Ramos (cell line): Measurements from ENCODE around the gene ABTB2.

Experiments
- in situ Hi-C: fragments of 300-500 bp; cut with MboI; formaldehyde crosslinking; loops from one replicate; pipeline ENCODE4 v1.14.3; 2022; ENCODE audit warnings: low sequenced_read_pairs; ENCODE audit not compliant: unreplicated experiment

The ABTB2 gene

DNA sequence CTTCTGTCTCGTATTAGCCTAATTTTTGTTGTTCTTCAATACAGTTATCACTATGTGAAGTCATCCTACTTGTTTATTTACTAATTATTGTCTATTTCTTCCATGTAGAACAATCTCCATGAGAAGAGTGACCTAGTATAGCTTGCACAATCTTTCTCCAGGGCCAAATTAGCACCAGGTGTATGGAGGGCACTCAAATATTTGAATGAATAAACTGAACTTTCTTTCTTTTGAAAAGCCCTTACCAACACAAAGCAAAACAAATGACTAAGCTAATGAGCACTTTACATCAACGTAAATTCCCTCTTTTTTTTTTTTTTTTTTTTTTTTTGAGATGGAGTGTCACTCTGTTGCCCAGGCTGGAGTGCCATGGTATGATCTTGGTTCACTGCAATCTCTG is 34.2 kb downstream of the ABTB2 start:
- in situ Hi-C loops = no loop called here

DNA sequence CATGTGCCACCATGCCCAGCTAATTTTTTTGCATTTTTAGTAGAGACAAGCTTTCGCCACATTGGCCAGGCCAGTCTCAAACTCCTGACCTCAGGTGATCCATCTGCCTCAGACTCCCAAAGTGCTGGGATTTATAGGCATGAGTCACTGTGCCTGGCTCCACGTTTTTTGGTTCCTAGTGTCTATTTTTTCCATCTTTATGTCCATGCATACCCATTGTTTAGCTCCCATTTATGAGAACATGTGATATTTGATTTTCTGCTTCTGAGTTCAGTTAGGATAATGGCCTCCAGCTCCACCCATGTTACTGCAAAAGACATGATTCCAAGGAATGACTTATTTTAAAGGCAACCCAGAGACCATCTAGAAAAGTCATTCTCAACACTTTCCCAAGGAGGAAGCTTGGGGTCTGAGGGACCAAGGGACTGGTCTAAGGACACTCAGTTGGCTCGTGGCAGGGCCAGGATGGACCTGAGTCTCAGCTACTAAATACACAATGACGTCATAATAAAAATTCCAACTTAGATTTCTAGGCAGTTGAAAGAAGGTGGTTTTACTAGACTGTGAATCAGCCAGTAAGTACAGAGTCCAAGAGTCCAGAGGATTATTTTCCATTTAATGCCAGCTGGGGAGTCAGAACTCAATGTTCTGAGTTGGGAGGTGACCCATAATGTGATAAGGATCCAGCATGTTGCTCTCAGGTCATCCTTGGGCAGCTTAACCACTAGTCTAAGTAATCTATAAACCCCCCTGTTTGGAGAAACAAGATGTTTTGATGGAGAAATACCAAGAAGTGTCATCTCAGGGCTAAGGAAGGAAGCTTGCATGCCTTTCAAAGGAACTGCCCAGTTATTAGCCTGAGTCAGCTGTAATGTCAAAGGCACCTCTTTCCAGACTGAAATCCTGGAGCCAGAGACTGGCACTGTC is 39.4 kb downstream of the ABTB2 start:
- in situ Hi-C loops = no loop called here

DNA sequence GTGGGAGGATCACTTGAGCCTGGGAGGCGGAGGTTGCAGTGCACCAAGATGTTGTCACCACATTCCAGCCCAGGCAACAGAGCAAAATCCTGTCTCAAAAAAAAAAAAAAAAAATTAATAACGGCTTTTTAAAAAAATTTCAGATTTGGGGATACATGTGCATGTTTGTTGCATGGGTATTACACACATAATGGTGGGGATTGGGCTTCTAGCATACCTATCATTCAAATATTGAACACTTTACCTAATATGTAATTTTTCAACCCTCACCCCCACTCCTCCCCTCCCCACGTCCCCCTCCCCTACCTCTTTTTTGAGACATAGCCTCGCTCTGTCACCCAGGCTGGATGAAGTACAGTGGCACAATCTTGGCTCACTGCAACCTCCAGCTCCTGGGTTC is 40.1 kb downstream of the ABTB2 start:
- in situ Hi-C loops = no loop called here

DNA sequence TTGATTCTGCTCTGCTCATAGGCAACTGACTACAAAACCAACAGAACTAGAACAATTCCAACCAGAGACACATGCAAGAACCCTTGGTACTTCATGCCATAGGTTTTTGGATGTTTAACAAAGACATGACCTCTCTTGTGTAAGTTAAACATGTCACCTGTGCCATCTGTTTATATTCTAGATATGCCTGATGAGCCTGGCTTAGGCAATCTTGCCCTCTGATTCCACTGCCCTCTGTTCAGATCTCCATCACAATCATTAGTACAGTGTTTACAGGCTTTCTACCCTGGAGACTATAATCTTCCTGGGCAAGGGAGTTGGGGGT is 40.8 kb downstream of the ABTB2 start:
- in situ Hi-C loops = no loop called here

DNA sequence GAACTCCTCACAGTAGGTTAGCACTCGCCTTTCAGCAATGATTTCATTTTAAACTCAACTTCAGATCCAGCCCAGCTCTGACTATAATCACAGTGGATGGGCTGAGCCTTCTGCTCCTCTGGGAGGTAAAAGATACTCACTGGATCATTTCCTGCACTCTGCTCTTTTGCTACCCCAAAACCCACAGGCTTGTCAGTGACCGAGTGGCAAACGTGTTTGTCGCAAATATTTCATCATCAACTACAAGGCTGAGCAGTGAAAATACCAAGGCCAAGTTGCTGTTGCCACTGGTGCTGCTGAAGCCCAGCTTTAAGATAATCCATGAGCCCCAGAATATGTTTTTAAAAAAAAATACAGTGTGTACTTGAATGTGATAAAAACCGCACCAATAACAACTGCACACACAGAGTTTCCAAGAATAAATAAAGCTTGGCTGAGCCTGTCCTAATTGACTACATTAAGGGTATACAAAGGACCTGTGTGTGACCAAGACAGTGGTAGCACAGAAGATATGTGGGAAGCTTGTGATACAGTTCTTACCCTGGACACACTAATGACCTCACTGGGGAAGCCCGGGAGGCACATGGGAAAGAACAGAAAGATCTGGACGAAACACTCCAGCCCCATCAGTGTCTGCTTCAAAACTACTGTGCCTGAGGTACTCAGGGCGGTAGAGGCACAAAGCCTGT is 41.3 kb downstream of the ABTB2 start:
- in situ Hi-C loops = no loop called here

DNA sequence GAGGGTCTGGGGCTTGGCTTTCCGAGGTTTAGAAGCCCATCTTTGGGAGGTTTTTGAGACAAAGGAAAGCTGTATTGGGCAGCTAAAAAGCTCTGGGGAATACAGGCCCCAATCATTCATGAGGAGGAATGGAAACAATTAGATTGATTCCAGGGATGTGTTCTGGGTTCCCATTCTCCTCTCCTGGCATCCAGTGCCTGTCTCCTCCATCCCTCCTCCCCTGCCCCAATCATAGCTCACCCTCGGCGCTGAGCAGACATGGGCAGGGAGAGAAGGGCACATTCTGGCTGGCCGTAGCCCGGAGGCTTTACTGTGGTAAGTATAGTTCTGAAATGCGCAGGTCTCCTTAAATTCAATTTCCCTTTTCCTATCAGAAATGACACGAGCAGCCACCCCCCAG is 42.4 kb downstream of the ABTB2 start:
- in situ Hi-C loops = no loop called here

DNA sequence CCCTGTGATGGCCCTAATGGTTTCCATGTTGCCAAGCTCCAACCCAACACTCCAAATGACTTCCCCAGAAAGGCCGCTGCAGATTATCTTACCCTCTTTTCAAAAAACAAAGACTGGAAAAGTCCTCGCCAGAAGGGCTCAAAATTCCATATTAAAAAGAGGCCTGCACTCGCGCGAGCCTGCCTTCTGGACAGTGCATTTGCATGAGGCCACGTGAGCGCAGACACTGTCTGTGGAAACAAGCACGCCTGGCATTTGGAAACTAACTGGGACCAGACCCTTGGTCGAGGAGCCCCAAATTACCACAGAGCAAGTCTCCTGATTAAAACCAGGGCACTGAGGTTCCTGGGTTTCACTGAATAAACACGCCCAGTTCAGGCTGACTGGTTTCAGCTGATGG is 42.9 kb downstream of the ABTB2 start:
- in situ Hi-C loops = no loop called here

DNA sequence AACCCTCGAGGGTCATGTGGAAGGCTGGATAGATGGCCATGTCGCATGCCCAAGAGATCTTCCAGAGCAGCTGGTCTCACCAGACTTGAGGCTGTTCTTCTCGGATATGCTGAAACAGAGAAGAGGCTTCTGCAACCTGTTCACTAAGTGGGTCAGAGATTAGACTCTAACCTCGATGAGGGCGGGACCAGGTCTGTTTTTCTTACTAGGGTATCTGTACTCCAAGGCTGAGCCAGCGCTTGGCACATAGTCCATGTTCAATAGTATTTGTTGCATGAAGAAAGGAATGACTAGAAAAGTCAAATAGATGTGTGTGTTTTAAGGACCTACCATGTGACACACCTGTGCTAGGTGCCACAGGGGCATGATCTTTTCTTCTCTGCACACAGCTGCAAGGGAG is 43.6 kb downstream of the ABTB2 start:
- in situ Hi-C loops = no loop called here

DNA sequence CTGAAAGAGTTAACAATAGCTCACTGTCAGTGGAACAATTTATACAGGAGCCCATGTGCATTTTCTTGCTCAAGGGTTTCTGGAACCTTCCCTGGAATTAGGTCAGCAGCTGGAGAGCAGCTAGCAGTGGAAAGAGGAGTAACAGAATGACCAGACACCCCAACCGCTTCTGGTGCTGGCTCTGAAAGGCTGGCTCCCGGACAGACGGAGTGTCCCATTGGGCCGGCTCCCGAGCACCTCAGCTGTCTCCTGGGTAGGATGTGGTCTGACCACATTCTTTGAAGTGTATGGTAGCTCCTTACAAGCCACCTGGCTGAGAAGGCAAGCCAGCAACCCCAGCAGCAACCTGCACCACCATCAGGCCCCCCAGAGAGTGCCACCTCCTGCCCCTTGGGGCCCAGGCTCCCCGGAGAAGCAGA is 44.7 kb downstream of the ABTB2 start:
- in situ Hi-C loops = no loop called here

DNA sequence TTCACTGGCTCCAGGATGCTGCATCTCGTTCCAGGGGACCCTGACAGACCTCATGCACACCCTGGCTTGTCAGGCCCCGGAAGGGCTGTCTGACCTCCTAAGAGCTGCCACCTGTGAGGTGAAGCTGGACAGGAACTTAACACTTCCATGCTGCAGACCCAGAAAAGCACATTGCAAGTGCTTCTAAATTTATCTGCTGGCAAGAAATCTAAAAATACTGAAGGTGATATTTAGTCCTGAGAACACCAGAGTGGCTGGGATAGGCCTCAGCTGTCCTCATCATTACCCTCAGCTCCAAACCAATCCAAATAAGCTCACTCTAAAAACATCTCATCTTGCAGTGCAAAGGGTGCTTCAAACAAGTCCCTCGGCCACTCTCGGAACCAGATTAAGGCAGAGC is 46.7 kb downstream of the ABTB2 start:
- in situ Hi-C loops = no loop called here

DNA sequence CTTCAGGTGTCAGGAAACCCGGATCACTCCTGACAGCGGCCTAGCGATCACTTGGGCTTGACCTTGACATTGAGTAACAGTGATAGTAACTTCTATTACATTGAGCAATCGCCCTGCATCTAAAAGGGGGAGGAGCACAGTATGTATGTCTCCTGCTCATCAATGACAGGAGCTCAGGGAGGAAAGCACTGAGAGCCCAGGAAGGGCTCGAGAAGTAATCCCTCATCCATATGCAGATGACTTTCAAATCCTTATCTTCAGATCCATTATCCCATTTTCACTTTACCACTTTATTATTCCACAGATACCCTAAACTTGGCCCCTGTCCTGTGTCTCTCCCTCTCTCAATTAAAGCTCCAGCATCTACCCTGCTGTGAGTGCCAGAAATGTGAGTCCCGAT is 47.8 kb downstream of the ABTB2 start:
- in situ Hi-C loops = no loop called here

DNA sequence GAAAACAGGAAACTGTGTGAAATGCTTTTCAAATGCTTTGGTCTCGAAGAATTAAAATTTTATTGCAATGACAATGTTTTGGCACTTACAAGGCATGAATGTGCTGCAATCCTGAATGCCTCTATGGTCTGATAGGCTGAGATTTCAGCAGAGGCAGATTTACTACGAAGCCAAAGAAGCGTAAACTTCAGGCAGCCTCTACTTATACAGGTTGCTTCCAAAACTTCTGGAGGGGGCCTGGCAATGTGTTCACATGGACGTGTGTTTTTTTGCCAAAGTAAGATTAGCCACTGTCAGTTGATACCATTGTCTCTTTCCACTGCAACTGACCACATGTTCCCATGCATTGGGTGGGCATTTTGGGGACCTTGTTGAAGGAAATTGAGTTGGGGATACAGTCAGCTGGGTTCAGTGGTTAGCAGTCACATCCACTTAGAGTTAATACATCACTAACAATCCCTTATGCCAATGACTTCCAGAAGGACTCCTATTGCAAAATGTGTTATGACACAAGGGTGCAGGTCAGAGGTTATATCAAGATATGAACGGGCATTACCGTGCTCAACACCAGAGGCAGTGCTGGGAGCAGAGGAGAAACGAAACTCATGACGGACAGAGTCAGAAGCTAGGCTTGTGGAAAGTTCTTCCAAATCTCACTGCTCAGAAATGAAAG is 48.8 kb downstream of the ABTB2 start:
- in situ Hi-C loops = no loop called here

DNA sequence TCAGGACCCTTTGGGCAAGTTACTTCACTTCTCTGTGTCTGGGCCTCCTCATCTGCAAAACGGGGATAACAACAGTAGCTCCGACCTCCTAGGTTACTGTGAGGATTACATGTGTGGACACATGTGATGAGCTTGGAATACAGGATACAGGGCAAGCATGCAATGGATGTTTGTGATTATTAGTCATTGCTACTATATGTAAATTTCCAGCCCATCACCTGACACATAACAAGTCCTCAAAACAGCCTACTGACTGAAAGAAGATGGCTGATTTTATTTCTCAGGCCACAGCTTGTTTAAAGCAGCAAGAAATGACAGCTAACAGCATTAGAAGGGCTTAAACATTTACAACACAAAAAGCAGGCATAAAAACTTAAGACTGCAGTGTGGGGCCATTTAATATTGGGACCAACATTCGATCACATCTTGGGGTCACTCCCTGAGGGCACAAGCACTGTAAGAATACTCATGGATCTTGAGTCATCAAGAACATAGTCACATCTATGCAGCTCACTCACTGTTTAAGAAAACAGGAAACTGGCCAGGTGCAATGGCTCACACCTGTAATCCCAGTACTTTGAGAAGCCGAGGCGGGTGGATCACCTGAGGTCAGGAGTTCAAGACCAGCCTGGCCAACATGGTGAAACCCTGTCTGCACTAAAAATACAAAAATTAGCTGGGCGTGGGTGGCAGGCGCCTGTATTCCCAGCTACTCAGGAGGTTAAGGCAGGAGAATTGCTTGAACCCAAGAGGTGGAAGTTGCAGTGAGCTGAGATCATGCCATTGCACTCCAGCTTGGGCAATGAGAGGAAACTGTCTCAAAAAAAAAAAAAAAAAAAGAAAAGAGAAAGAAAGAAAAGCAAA is 49.5 kb downstream of the ABTB2 start:
- in situ Hi-C loops = no loop called here

DNA sequence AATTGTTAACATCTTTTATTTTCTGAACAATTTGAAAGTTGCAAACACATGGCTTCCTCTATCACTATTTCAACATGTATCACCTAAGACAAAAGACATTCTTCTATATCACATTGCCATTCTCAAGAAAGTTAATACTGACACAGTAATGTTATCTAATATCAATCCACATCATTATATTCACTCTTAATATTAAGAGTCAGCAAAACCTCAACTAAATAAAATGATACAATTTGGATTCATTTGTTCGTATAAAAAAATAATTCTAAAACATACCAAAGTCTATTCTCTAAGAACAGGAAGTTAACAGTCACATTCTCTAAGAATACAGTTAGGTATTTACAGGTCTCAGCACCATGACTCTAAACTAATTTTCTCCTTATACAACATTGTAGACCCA is 52.0 kb downstream of the ABTB2 start:
- in situ Hi-C loops = no loop called here

DNA sequence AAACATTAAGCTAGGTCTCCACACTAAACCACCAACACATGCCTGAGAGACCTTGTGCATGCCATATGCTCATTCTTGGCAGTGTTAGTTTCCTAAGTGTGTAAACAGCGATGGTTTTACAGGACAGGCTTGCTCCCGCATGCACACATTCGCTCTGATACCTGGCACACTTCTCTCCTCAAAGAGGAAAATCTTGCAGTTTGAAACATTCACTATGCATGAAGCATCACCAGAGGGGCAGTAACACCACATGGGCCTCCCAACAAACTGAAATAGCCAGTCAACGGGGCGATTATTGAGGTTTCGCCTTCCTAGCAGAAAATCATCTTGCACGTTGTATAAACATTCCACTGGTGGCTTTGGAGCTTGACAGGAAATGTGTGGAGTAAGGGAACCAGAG is 52.6 kb downstream of the ABTB2 start:
- in situ Hi-C loops = no loop called here

DNA sequence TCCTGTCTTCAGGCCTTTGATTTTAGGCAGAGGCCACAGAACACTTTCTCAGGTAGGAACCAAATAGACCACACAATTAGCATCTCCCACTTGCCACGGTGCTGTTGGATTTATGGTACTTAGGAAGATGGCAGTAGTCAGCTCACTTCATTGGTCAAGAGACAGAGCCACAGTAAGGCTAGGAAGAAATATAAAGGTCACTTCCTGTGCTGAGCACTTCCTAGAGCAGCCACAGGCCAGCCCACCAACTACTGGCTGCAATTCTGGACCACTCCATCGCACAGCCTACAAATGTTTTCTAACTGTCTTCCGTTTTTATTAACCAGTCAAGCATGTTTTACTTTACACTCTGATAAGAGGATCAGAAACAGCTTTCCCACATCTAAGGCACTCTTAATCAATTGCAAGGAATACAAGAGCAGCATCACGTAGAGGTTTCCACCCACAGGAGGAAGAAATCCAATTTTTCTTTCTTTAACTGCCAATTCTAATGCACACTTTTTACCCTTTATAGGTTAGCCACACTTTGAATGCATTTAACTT is 54.7 kb downstream of the ABTB2 start:
- in situ Hi-C loops = no loop called here

DNA sequence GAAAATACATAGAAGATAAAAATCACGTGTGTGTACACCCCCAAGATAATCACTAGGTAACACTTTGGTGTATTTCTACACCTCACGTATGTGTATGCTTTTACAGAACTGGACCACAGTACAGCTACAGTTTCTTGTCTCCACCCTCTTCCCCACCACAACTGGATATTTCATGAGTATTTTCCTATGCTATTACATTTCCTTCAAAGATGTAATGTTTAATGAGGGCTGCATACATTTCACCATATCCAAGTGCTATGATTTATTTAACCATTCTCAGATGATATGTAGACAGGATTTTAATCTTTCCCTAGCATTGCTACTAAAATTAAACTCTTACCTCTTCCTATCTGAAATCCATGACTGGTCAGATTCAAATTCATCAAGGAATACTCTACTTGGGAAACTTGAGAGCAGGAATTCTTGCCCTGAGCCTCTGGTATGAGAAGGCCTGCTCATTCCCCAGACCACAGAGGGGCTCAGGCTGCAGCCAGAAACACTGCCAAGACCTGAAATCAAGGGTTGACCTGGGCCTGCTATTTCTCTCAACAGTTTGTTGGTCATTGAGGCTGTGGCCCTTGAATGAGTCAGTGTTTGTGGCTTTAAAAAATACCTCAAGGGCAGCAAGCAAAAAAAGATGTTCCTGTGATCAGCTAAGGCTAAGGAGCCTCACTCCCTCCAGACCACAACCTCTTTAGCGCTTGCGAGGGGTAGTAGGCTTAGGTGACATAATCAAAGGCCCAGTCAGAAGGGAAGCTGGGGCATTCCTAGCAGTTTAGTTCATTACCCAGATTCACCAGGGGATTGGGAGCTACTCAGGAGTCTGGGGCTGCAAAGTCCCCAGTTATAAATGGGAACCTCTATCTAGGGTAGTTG is 55.5 kb downstream of the ABTB2 start:
- in situ Hi-C loops = no loop called here

DNA sequence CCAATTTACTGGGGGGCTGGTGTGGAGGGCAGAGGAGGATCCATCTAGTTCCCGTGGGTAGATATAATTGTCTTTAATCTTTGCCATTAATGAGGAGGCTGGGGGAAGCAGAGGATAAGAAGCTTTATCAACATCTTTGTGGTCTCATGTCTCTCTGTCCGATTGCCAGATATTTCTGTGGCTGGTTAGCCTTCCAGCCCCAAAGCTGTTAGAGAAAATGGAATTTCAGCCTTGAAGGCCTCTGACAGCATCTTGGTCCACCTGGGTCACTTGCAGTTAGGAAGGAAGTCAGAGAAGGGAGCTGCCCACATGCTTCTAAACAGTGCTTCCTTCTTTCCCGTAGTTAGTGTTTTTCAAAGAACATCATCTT is 56.9 kb downstream of the ABTB2 start:
- in situ Hi-C loops = no loop called here
